ENCODE measurements around the gene CPSF7. TPM values are rescaled to one million over a fixed set of nuclear protein-coding genes. Genes with fewer than 3 reads are reported as not detected.

The CPSF7 gene
- total and polyA plus RNA-seq, 10 of the 15 experiments (the other 5 are each of a cell fraction or from before 2014, with no cell fraction given), result 14.9 to 93.1 (median 60.9) TPM

DNA sequence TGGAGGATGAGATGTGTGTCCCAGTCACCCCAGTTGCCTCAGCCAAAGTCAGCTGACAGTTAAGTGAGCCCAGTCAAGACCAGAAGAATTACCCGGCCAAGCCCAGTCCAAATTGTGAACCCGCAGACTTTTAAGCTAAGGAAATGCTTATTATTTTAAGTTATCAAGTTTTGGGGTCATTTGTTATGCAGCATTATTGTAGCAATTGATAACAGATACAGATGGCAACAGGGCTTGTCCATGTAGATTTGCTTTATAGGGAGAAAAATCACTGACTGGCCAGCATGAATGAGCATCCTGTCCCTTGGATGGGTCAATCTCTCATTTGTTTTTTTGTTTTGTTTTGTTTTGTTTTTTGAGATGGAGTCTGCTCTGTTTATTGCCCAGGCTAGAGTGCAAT is 23.1 kb upstream of the CPSF7 start:
- Histone ChIP-seq H3K27ac (ENCODE audit: control insufficient read depth, insufficient read depth) (no peak overlapping the region), H3K79me2 (ENCODE audit: control insufficient read depth, insufficient read depth, low read length) (no peaks in the 10 kb centered on the region), H3K27me3 (replicated peaks in 1 of 2; ENCODE audit: control insufficient read depth in 2 of 2, insufficient read depth in 2 of 2, low read length in 1 of 2) (no peaks in the 10 kb centered on the region), H3K9me3 (replicated peaks; ENCODE audit: control insufficient read depth, insufficient read depth, low read length) (no peaks in the 10 kb centered on the region), H3K4me1 (ENCODE audit: control insufficient read depth, insufficient read depth, low read length) (no peaks in the 10 kb centered on the region), H3K36me3 (ENCODE audit: control insufficient read depth in 2 of 2, insufficient read depth in 2 of 2, low read length in 1 of 2) (peaks cover 5 to 9% of the 10 kb centered on the region in 2 experiments), H4K20me1 (ENCODE audit: control insufficient read depth, insufficient read depth) (0 out of 2 replicates have a peak, but pooled peaks cover 2% of the 10 kb centered on the region), H3K4me2 (ENCODE audit: control insufficient read depth, insufficient read depth) (no peak overlapping the region), H2AFZ (ENCODE audit: control insufficient read depth, low read depth, low read length) (no peak overlapping the region), H3K9ac (ENCODE audit: control insufficient read depth, insufficient read depth, low read length) (no peak overlapping the region), H3K4me3 (no peak overlapping the region)
- no peak for FAIRE-seq
- DNase-seq (ENCODE audit: low read depth, low spot score), result no peak
- in situ Hi-C loops (cut with MboI), result no loop called here
- BruUV-seq (replicated peaks), result no TSS peak
- 98% methylated on average over 2 of the region's 2 CpGs for whole genome bisulfite sequencing (ENCODE audit: insufficient coverage, insufficient replicate concordance, low lambda C conversion rate, missing lambda C conversion rate)
- ChIA-PET CTCF (interaction anchor here (0.8 to 1.1 kb wide), 2 partner anchors 17 to 186 kb away, joined by 3 read pairs; no protein-coding TSS in a partner anchor), SMC1A (ENCODE audit: uncharacterized antibody, unreplicated experiment) (no interaction called here), POLR2A (no interaction called here), RAD21 (ENCODE audit: unreplicated experiment) (no interaction called here)
- ATAC-seq, result no peak
- intact Hi-C loops (cut with micrococcal nuclease; ENCODE audit: unreplicated experiment), result no loop called here
- no peak for TF ChIP-seq RELA (IDR thresholded peaks at IDR 0.05; ENCODE audit: borderline replicate concordance, partially characterized antibody)
- no peak for TF ChIP-seq MTA2 (IDR thresholded peaks at IDR 0.05; ENCODE audit: low read depth)
- TF ChIP-seq, protein P1, sequence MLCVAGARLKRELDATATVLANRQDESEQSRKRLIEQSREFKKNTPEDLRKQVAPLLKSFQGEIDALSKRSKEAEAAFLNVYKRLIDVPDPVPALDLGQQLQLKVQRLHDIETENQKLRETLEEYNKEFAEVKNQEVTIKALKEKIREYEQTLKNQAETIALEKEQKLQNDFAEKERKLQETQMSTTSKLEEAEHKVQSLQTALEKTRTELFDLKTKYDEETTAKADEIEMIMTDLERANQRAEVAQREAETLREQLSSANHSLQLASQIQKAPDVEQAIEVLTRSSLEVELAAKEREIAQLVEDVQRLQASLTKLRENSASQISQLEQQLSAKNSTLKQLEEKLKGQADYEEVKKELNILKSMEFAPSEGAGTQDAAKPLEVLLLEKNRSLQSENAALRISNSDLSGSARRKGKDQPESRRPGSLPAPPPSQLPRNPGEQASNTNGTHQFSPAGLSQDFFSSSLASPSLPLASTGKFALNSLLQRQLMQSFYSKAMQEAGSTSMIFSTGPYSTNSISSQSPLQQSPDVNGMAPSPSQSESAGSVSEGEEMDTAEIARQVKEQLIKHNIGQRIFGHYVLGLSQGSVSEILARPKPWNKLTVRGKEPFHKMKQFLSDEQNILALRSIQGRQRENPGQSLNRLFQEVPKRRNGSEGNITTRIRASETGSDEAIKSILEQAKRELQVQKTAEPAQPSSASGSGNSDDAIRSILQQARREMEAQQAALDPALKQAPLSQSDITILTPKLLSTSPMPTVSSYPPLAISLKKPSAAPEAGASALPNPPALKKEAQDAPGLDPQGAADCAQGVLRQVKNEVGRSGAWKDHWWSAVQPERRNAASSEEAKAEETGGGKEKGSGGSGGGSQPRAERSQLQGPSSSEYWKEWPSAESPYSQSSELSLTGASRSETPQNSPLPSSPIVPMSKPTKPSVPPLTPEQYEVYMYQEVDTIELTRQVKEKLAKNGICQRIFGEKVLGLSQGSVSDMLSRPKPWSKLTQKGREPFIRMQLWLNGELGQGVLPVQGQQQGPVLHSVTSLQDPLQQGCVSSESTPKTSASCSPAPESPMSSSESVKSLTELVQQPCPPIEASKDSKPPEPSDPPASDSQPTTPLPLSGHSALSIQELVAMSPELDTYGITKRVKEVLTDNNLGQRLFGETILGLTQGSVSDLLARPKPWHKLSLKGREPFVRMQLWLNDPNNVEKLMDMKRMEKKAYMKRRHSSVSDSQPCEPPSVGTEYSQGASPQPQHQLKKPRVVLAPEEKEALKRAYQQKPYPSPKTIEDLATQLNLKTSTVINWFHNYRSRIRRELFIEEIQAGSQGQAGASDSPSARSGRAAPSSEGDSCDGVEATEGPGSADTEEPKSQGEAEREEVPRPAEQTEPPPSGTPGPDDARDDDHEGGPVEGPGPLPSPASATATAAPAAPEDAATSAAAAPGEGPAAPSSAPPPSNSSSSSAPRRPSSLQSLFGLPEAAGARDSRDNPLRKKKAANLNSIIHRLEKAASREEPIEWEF (IDR thresholded peaks at IDR 0.05; ENCODE audit: insufficient replicate concordance, low read depth, low read length), result no peak
- TF ChIP-seq HCFC1 (IDR thresholded peaks at IDR 0.05; ENCODE audit: low read length), result no peak
- TF ChIP-seq SMARCA5 (IDR thresholded peaks at IDR 0.05), result no peak
- no peak for TF ChIP-seq TCF12 (IDR thresholded peaks at IDR 0.05; ENCODE audit: low read depth, low read length)
- no peak for TF ChIP-seq SMAD5 (IDR thresholded peaks at IDR 0.05; ENCODE audit: low read depth)
- TF ChIP-seq KLF5 (IDR thresholded peaks at IDR 0.05; ENCODE audit: partially characterized antibody), result no peak
- no peak for TF ChIP-seq ZZZ3 (IDR thresholded peaks at IDR 0.05; ENCODE audit: control insufficient read depth, insufficient read length, low read depth)
- no peak for TF ChIP-seq FOXK2 (IDR thresholded peaks at IDR 0.05)
- TF ChIP-seq MTA3 (IDR thresholded peaks at IDR 0.05; ENCODE audit: borderline replicate concordance, low read length), result no peak
- no peak for TF ChIP-seq ZNF384 (IDR thresholded peaks at IDR 0.05; ENCODE audit: borderline replicate concordance, low read depth, low read length)
- TF ChIP-seq PAX5 (IDR thresholded peaks at IDR 0.05; ENCODE audit: borderline replicate concordance, low read depth, low read length), result no peak
- no peak for TF ChIP-seq SIN3A (IDR thresholded peaks at IDR 0.05; ENCODE audit: low read depth, low read length)
- no peak for TF ChIP-seq CEBPB (IDR thresholded peaks at IDR 0.05; ENCODE audit: borderline replicate concordance in 1 of 2, low read depth in 2 of 2, low read length in 2 of 2)
- TF ChIP-seq, protein P2, sequence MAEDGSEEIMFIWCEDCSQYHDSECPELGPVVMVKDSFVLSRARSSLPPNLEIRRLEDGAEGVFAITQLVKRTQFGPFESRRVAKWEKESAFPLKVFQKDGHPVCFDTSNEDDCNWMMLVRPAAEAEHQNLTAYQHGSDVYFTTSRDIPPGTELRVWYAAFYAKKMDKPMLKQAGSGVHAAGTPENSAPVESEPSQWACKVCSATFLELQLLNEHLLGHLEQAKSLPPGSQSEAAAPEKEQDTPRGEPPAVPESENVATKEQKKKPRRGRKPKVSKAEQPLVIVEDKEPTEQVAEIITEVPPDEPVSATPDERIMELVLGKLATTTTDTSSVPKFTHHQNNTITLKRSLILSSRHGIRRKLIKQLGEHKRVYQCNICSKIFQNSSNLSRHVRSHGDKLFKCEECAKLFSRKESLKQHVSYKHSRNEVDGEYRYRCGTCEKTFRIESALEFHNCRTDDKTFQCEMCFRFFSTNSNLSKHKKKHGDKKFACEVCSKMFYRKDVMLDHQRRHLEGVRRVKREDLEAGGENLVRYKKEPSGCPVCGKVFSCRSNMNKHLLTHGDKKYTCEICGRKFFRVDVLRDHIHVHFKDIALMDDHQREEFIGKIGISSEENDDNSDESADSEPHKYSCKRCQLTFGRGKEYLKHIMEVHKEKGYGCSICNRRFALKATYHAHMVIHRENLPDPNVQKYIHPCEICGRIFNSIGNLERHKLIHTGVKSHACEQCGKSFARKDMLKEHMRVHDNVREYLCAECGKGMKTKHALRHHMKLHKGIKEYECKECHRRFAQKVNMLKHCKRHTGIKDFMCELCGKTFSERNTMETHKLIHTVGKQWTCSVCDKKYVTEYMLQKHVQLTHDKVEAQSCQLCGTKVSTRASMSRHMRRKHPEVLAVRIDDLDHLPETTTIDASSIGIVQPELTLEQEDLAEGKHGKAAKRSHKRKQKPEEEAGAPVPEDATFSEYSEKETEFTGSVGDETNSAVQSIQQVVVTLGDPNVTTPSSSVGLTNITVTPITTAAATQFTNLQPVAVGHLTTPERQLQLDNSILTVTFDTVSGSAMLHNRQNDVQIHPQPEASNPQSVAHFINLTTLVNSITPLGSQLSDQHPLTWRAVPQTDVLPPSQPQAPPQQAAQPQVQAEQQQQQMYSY (CRISPR knock-in tag; IDR thresholded peaks at IDR 0.05), result no peak
- TF ChIP-seq MXI1 (IDR thresholded peaks at IDR 0.05; ENCODE audit: low read depth, low read length), result no peak
- no peak for TF ChIP-seq HDAC2 (IDR thresholded peaks at IDR 0.05)
